ENCODE measurements around the gene FLNB. TPM values are rescaled to one million over a fixed set of nuclear protein-coding genes. Genes with fewer than 3 reads are reported as not detected.

Gene FLNB
- total and polyA plus RNA-seq, 2 of the 13 experiments (the other 11 are each of a cell fraction or from before 2014, with no cell fraction given) = 106 to 130 TPM

- TF ChIP-seq, protein P1, sequence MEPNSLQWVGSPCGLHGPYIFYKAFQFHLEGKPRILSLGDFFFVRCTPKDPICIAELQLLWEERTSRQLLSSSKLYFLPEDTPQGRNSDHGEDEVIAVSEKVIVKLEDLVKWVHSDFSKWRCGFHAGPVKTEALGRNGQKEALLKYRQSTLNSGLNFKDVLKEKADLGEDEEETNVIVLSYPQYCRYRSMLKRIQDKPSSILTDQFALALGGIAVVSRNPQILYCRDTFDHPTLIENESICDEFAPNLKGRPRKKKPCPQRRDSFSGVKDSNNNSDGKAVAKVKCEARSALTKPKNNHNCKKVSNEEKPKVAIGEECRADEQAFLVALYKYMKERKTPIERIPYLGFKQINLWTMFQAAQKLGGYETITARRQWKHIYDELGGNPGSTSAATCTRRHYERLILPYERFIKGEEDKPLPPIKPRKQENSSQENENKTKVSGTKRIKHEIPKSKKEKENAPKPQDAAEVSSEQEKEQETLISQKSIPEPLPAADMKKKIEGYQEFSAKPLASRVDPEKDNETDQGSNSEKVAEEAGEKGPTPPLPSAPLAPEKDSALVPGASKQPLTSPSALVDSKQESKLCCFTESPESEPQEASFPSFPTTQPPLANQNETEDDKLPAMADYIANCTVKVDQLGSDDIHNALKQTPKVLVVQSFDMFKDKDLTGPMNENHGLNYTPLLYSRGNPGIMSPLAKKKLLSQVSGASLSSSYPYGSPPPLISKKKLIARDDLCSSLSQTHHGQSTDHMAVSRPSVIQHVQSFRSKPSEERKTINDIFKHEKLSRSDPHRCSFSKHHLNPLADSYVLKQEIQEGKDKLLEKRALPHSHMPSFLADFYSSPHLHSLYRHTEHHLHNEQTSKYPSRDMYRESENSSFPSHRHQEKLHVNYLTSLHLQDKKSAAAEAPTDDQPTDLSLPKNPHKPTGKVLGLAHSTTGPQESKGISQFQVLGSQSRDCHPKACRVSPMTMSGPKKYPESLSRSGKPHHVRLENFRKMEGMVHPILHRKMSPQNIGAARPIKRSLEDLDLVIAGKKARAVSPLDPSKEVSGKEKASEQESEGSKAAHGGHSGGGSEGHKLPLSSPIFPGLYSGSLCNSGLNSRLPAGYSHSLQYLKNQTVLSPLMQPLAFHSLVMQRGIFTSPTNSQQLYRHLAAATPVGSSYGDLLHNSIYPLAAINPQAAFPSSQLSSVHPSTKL (CRISPR knock-in tag; IDR thresholded peaks at IDR 0.05) = peak; percentile 92
- TF ChIP-seq HMG20B (CRISPR knock-in tag; conservative IDR thresholded peaks at IDR 0.05) (peak; percentile 87), AGO2 (optimal IDR thresholded peaks at IDR 0.05; ENCODE audit: low read depth, low read length) (no peak), ZKSCAN5 (CRISPR knock-in tag; IDR thresholded peaks at IDR 0.05) (no peak), ZNF260 (CRISPR knock-in tag; IDR thresholded peaks at IDR 0.05; ENCODE audit: borderline replicate concordance, low read depth) (no peak), RNF219 (CRISPR knock-in tag; IDR thresholded peaks at IDR 0.05) (no peak), CREB1 (IDR thresholded peaks at IDR 0.05) (no peak), CREB1 (CRISPR knock-in tag; IDR thresholded peaks at IDR 0.05) (no peak), RCOR2 (CRISPR knock-in tag; IDR thresholded peaks at IDR 0.05) (peak; percentile 53; the same call in 1 of the 2 replicates), SMYD3 (CRISPR knock-in tag; IDR thresholded peaks at IDR 0.05) (0 out of 2 replicates have a peak, but pooled peaks have one; percentile 37), PBX2 (CRISPR knock-in tag; IDR thresholded peaks at IDR 0.05) (no peak), HOXA5 (CRISPR knock-in tag; IDR thresholded peaks at IDR 0.05) (no peak)
- TF ChIP-seq, protein P2, sequence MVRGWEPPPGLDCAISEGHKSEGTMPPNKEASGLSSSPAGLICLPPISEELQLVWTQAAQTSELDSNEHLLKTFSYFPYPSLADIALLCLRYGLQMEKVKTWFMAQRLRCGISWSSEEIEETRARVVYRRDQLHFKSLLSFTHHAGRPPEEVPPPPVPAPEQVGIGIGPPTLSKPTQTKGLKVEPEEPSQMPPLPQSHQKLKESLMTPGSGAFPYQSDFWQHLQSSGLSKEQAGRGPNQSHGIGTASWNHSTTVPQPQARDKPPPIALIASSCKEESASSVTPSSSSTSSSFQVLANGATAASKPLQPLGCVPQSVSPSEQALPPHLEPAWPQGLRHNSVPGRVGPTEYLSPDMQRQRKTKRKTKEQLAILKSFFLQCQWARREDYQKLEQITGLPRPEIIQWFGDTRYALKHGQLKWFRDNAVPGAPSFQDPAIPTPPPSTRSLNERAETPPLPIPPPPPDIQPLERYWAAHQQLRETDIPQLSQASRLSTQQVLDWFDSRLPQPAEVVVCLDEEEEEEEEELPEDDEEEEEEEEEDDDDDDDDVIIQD (CRISPR knock-in tag; IDR thresholded peaks at IDR 0.05; ENCODE audit: low read depth) = no peak
- TF ChIP-seq, protein P3, sequence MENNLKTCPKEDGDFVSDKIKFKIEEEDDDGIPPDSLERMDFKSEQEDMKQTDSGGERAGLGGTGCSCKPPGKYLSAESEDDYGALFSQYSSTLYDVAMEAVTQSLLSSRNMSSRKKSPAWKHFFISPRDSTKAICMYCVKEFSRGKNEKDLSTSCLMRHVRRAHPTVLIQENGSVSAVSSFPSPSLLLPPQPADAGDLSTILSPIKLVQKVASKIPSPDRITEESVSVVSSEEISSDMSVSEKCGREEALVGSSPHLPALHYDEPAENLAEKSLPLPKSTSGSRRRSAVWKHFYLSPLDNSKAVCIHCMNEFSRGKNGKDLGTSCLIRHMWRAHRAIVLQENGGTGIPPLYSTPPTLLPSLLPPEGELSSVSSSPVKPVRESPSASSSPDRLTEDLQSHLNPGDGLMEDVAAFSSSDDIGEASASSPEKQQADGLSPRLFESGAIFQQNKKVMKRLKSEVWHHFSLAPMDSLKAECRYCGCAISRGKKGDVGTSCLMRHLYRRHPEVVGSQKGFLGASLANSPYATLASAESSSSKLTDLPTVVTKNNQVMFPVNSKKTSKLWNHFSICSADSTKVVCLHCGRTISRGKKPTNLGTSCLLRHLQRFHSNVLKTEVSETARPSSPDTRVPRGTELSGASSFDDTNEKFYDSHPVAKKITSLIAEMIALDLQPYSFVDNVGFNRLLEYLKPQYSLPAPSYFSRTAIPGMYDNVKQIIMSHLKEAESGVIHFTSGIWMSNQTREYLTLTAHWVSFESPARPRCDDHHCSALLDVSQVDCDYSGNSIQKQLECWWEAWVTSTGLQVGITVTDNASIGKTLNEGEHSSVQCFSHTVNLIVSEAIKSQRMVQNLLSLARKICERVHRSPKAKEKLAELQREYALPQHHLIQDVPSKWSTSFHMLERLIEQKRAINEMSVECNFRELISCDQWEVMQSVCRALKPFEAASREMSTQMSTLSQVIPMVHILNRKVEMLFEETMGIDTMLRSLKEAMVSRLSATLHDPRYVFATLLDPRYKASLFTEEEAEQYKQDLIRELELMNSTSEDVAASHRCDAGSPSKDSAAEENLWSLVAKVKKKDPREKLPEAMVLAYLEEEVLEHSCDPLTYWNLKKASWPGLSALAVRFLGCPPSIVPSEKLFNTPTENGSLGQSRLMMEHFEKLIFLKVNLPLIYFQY (CRISPR knock-in tag; IDR thresholded peaks at IDR 0.05; ENCODE audit: borderline replicate concordance) = no peak
- TF ChIP-seq, protein P4, sequence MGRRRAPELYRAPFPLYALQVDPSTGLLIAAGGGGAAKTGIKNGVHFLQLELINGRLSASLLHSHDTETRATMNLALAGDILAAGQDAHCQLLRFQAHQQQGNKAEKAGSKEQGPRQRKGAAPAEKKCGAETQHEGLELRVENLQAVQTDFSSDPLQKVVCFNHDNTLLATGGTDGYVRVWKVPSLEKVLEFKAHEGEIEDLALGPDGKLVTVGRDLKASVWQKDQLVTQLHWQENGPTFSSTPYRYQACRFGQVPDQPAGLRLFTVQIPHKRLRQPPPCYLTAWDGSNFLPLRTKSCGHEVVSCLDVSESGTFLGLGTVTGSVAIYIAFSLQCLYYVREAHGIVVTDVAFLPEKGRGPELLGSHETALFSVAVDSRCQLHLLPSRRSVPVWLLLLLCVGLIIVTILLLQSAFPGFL (CRISPR knock-in tag; IDR thresholded peaks at IDR 0.05) = no peak
Measured at GRCh38 chr3:58191361-58191991, 183.3 kb downstream of the FLNB start (continued).
